Panc1 (cell line): ENCODE results near the gene CHID1. TPM values are rescaled to one million over a fixed set of nuclear protein-coding genes. Genes with fewer than 3 reads are reported as not detected.

ENCODE experiments used
- ATAC-seq: fragments of 200-7000 bp; cut with Tn5 transposase; 2 replicates; pipeline ENCODE4 v1.9.1; 2020; ENCODE audit warnings: mild to moderate bottlenecking, moderate library complexity
- BruUV-seq: library from RNA; stranded (reverse); fragments of 400-500 nt; replicated peaks from 2 replicates; lab custom pipeline; 2021; lab: Mats Ljungman, UMichigan
- CTCF ChIA-PET: fragments of 300-600 bp; sonication (Branson Sonifier 250); formaldehyde crosslinking; loops from one replicate; lab custom pipeline; 2022; ENCODE audit warnings: antibody characterized with exemption; lab: Charles Lee
- POLR2A ChIA-PET: fragments of 300-600 bp; sonication (Branson Sonifier 250); formaldehyde crosslinking; loops from one replicate; lab custom pipeline; 2022; ENCODE audit warnings: antibody characterized with exemption; lab: Charles Lee
- DNase-seq: peaks from one replicate; pipeline ENCODE4 v3.0.0-alpha.2; 2010; ENCODE audit warnings: low read depth, low spot score
- H3K27ac ChIP-seq: 2 replicates; pipeline ENCODE4 v1.5.1; 2011; ENCODE audit warnings: mild to moderate bottlenecking, low read length, inconsistent platforms
- H3K27me3 ChIP-seq: fragments of 200-500 bp; sonication (Bioruptor generic); 2 replicates; pipeline ENCODE4 v1.6.0; 2014; ENCODE audit warnings: low read length, inconsistent platforms; ENCODE audit not compliant: control insufficient read depth, insufficient read depth
- H3K36me3 ChIP-seq: fragments of 200-500 bp; sonication (Bioruptor generic); 2 replicates; pipeline ENCODE4 v1.5.1; 2014; ENCODE audit warnings: inconsistent platforms, mild to moderate bottlenecking, low read length, moderate library complexity; ENCODE audit not compliant: control insufficient read depth, insufficient read depth
- H3K4me1 ChIP-seq: 2 replicates; pipeline ENCODE4 v1.5.1; 2011; ENCODE audit warnings: inconsistent platforms, mild to moderate bottlenecking, low read length, moderate library complexity; ENCODE audit not compliant: control insufficient read depth, insufficient read depth
- H3K4me3 ChIP-seq, 2 experiments: 2 replicates each; pipeline ENCODE4 v1.5.1; 2011 to 2012; ENCODE audit warnings: low read depth in 2 of 2, low read length in 2 of 2, mild to moderate bottlenecking in 2 of 2, inconsistent platforms in 1 of 2, moderate library complexity in 1 of 2
- H3K9me3 ChIP-seq: fragments of 200-500 bp; sonication (Bioruptor generic); 2 replicates; pipeline ENCODE4 v1.5.1; 2014; ENCODE audit warnings: low read depth, mild to moderate bottlenecking, inconsistent platforms, low read length, moderate library complexity; ENCODE audit not compliant: control insufficient read depth, insufficient read depth
- POLR2AphosphoS5 ChIP-seq: IDR thresholded peaks from 2 replicates; pipeline ENCODE4 v1.6.1; 2012; ENCODE audit warnings: mild to moderate bottlenecking, low read depth, low read length, moderate library complexity
- SIN3A ChIP-seq: IDR thresholded peaks from 2 replicates; pipeline ENCODE4 v1.6.1; 2012; ENCODE audit warnings: low read depth, mild to moderate bottlenecking, low read length, moderate library complexity, borderline replicate concordance; ENCODE audit not compliant: insufficient read depth
- TCF7L2 ChIP-seq: IDR thresholded peaks from 2 replicates; pipeline ENCODE4 v1.6.1; 2011; ENCODE audit warnings: mild to moderate bottlenecking, low read depth, low read length, inconsistent platforms
- in situ Hi-C: cut with HindIII; loops from 2 replicates; pipeline ENCODE4 v1.10.0; 2016; ENCODE audit warnings: low sequenced_read_pairs, low pct_unique_long_range_greater_than_20kb
- intact Hi-C: fragments of 100-400 bp; cut with micrococcal nuclease; formaldehyde crosslinking; loops from one replicate; pipeline ENCODE4 v1.10.0; 2022; ENCODE audit not compliant: unreplicated experiment
- total RNA-seq: library from RNA; stranded (reverse); gene quantifications from one replicate; pipeline ENCODE4 v1.2.1, GENCODE V29; 2021; ENCODE audit not compliant: unreplicated experiment
- TF ChIP-seq, protein P1 (sequence below), 2 experiments: IDR thresholded peaks; 2 replicates each; pipeline ENCODE4 v1.6.1; 2011 to 2012; ENCODE audit warnings: low read depth in 2 of 2, control low read depth in 1 of 2, low read length in 1 of 2, mild to moderate bottlenecking in 1 of 2, moderate library complexity in 1 of 2; ENCODE audit not compliant: insufficient read depth in 1 of 2
- TF ChIP-seq, protein P2 (sequence below): fragments of 450-650 bp; IDR thresholded peaks from 2 replicates; pipeline ENCODE4 v1.5.1; 2017; ENCODE audit warnings: mild to moderate bottlenecking

CHID1 gene
- total RNA-seq, 1 experiment from 2014 or later = 224 TPM

DNA sequence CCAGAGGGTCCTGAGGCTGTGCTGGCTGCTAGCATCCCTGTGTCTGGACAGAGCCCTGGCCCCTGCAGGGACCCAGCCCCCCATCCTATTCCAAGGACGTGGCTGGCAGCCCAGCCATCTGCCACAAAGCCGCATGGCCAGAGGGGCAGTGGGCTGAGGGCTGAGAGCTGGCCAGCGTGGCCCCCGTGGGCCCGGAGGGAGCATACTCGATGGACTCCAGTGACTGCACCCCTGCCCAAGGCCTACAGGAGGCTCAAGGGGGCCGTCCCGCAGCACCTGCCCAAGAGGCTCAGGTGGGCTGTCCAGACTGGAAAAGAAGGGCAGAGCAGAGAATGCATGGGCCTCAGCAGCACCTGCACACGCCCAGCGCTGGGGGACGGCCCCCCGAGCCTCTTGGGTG is 54.8 kb downstream of the CHID1 start:
- in situ Hi-C loops = no loop called here
- Histone ChIP-seq H3K9me3 (no peaks in the 10 kb centered on the region), H3K27me3 (no peaks in the 10 kb centered on the region), H3K27ac (no peak overlapping the region), H3K36me3 (no peaks in the 10 kb centered on the region), H3K4me3 (no peak overlapping the region), H3K4me1 (peaks cover 49% of the 10 kb centered on the region)
- no TSS peak for BruUV-seq
- DNase-seq (no peak), ATAC-seq (no peak)
- intact Hi-C loops = no loop called here
- TF ChIP-seq TCF7L2 (no peak), SIN3A (no peak), POLR2AphosphoS5 (no peak)
- TF ChIP-seq, protein P1, sequence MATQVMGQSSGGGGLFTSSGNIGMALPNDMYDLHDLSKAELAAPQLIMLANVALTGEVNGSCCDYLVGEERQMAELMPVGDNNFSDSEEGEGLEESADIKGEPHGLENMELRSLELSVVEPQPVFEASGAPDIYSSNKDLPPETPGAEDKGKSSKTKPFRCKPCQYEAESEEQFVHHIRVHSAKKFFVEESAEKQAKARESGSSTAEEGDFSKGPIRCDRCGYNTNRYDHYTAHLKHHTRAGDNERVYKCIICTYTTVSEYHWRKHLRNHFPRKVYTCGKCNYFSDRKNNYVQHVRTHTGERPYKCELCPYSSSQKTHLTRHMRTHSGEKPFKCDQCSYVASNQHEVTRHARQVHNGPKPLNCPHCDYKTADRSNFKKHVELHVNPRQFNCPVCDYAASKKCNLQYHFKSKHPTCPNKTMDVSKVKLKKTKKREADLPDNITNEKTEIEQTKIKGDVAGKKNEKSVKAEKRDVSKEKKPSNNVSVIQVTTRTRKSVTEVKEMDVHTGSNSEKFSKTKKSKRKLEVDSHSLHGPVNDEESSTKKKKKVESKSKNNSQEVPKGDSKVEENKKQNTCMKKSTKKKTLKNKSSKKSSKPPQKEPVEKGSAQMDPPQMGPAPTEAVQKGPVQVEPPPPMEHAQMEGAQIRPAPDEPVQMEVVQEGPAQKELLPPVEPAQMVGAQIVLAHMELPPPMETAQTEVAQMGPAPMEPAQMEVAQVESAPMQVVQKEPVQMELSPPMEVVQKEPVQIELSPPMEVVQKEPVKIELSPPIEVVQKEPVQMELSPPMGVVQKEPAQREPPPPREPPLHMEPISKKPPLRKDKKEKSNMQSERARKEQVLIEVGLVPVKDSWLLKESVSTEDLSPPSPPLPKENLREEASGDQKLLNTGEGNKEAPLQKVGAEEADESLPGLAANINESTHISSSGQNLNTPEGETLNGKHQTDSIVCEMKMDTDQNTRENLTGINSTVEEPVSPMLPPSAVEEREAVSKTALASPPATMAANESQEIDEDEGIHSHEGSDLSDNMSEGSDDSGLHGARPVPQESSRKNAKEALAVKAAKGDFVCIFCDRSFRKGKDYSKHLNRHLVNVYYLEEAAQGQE (IDR thresholded peaks at IDR 0.05; ENCODE audit: insufficient read depth in 1 of 2, low read depth in 2 of 2, low read length in 1 of 2) = no peak
- TF ChIP-seq, protein P2, sequence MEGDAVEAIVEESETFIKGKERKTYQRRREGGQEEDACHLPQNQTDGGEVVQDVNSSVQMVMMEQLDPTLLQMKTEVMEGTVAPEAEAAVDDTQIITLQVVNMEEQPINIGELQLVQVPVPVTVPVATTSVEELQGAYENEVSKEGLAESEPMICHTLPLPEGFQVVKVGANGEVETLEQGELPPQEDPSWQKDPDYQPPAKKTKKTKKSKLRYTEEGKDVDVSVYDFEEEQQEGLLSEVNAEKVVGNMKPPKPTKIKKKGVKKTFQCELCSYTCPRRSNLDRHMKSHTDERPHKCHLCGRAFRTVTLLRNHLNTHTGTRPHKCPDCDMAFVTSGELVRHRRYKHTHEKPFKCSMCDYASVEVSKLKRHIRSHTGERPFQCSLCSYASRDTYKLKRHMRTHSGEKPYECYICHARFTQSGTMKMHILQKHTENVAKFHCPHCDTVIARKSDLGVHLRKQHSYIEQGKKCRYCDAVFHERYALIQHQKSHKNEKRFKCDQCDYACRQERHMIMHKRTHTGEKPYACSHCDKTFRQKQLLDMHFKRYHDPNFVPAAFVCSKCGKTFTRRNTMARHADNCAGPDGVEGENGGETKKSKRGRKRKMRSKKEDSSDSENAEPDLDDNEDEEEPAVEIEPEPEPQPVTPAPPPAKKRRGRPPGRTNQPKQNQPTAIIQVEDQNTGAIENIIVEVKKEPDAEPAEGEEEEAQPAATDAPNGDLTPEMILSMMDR = no peak
- CTCF ChIA-PET = interaction anchor here (0.8 kb wide), 1 partner anchor 8 kb away, joined by 3 read pairs; no protein-coding TSS in a partner anchor
- POLR2A ChIA-PET = no interaction called here

DNA sequence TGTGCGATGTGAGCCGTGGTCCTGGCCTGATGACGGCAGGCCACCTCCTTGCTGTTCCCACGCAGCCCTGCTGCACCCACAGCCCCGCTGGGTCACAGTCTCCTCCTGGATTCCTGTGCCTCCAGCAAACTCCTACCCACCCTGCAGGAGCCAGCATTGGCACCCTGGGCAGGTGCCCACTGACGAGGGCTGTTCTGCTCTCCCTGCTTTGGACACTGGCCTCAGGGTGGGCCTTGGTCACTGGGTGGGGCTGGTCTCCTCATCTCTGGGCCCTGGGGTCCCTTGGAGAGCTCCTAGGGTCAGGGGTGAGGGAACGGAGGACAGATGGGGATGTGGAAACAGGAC is 55.3 kb downstream of the CHID1 start:
- Histone ChIP-seq H3K27ac (no peak overlapping the region), H3K27me3 (no peaks in the 10 kb centered on the region), H3K4me3 (no peak overlapping the region), H3K4me1 (peaks cover 47% of the 10 kb centered on the region), H3K9me3 (no peaks in the 10 kb centered on the region), H3K36me3 (0 out of 2 replicates have a peak, but pooled peaks cover under 1% of the 10 kb centered on the region)
- TF ChIP-seq, protein P1 (IDR thresholded peaks at IDR 0.05; ENCODE audit: insufficient read depth in 1 of 2, low read depth in 2 of 2, low read length in 1 of 2) = no peak
- no peak for TF ChIP-seq TCF7L2
- TF ChIP-seq, protein P2 = no peak
- TF ChIP-seq SIN3A = no peak
- no peak for TF ChIP-seq POLR2AphosphoS5
- CTCF ChIA-PET = no interaction called here
- DNase-seq (no peak), ATAC-seq (no peak)
- intact Hi-C loops (no loop called here), in situ Hi-C loops (no loop called here)
- POLR2A ChIA-PET = no interaction called here
- BruUV-seq = no TSS peak
